ENCODE measurements around the gene PSEN2. TPM values are rescaled to one million over a fixed set of nuclear protein-coding genes. Genes with fewer than 3 reads are reported as not detected.

Gene PSEN2
- total RNA-seq = 1 to 10 TPM; 3.5 to 3.7 TPM
- polyA plus RNA-seq = 1 to 10 TPM; 4.0 to 4.9 TPM

GRCh38 chr1:226870401-226871279 lies at the start of gene PSEN2:
Gene PSEN2, plus strand, starts transcription at chr1:226870616. Its CDS starts 11,292 bp downstream, at chr1:226881908.
- Histone ChIP-seq H3K4me3 (ENCODE audit: low read length in 2 of 2) (peak within 1 kb of the TSS; percentile 20 to 54), H3K36me3 (ENCODE audit: insufficient read depth, low read length) (no peaks in the 10 kb centered on the region), H3K27ac (ENCODE audit: low read depth, low read length) (no peak within 1 kb of the TSS), H3K27me3 (ENCODE audit: insufficient read depth, low read length) (peaks cover 9% of the 10 kb centered on the region), H3K9me3 (ENCODE audit: control insufficient read depth in 1 of 2, low read length in 2 of 2) (no peaks in the 10 kb centered on the region), H3K4me1 (ENCODE audit: insufficient read depth, low read length) (peaks cover 17% of the 10 kb centered on the region)
- peak within 1 kb of the TSS; percentile 17 to 78 (median 57) for H3K27ac Mint-ChIP-seq
- H3K4me1 Mint-ChIP-seq = peaks cover 6 to 18% (median 10%) of the 10 kb centered on the region in 4 donors
- peaks cover 10 to 13% of the 10 kb centered on the region in 2 donors for H3K27me3 Mint-ChIP-seq
- H3K9me3 Mint-ChIP-seq = no peaks in the 10 kb centered on the region
- peak within 1 kb of the TSS; percentile 82 to 90 (median 88) for H3K4me3 Mint-ChIP-seq
- intact Hi-C loops (cut with micrococcal nuclease) = no loop called here
- no peaks in the 10 kb centered on the region for H3K36me3 Mint-ChIP-seq
- POLR2A ChIA-PET (ENCODE audit: partially characterized antibody) = interaction anchor here (0.7 to 2.1 kb wide), 5 partner anchors 11 to 210 kb away, joined by 3 to 7 read pairs (median 3); no protein-coding TSS in a partner anchor
- DNase-seq = peak; percentile 38 to 56 (median 42)
- CTCF ChIA-PET (ENCODE audit: partially characterized antibody) = no interaction called here

DNA sequence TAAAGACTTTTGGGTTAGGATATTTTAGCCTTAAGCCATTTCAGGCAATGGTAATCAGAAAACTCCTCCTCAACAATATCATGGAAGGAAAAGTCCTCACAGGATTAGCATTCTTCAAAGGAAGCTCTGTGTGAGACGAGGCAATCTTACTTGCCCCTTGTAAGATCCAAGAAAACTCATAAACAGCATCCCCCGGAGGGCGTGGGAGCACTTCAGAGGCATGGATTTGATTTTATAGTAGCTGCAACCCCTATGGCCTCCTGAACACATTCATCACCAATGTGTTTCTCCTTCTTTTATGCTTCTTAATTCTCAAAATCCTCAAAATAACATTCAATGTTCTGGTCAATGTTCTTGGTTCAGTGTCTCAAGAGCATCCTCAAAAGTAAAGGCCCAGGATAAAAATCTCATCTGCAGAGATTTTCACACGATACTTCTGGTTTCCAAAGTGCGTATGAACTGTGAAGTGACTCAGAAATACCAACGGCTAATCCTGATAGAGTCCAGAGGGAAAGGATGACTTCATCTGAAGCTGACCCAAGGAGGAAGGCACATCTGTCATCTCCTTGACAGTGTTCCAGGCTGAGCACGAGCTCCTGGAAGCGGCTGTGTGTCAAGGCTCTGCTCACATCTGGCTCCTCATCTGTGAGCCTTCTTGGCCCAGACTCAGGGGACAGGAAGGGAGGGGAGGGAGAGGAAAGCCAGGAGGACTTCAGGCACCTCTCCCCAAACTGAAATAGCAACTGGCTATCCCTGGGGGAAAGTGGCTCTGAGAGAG lies 49.3 kb upstream of the PSEN2 start:
- POLR2A ChIA-PET (ENCODE audit: partially characterized antibody) = interaction anchor here (1.4 kb wide), 1 partner anchor 180 kb away, joined by 3 read pairs; no protein-coding TSS in a partner anchor

GRCh38 chr1:226821719-226822085 lies 48.7 kb upstream of the PSEN2 start:
- no peaks in the 10 kb centered on the region for H3K9me3 ChIP-seq (ENCODE audit: control insufficient read depth in 1 of 2, low read length in 2 of 2)
- no peak overlapping the region for H3K4me3 Mint-ChIP-seq
- H3K36me3 Mint-ChIP-seq = no peaks in the 10 kb centered on the region
- no peaks in the 10 kb centered on the region for H3K27me3 Mint-ChIP-seq
- ChIA-PET POLR2A (ENCODE audit: partially characterized antibody) (no interaction called here), CTCF (ENCODE audit: partially characterized antibody) (interaction anchor here (1.0 to 1.1 kb wide), 3 partner anchors 14 to 187 kb away, joined by 3 read pairs; no protein-coding TSS in a partner anchor)
- H3K4me1 Mint-ChIP-seq = peaks cover under 1 to 19% (median 3%) of the 10 kb centered on the region in 4 donors
- H3K27ac Mint-ChIP-seq = peak overlapping the region in 1 of 7 donors; percentile 25
- no peaks in the 10 kb centered on the region for H3K4me1 ChIP-seq (ENCODE audit: insufficient read depth, low read length)
- DNase-seq = no peak
- H3K27ac ChIP-seq (ENCODE audit: low read depth, low read length) = no peak overlapping the region
- no peaks in the 10 kb centered on the region for H3K36me3 ChIP-seq (ENCODE audit: insufficient read depth, low read length)
- no peaks in the 10 kb centered on the region for H3K27me3 ChIP-seq (ENCODE audit: insufficient read depth, low read length)
- intact Hi-C loops (cut with micrococcal nuclease) = loop anchor here (10.0 kb wide), 1 partner anchor 397 kb away; no protein-coding TSS in a partner anchor
- no peak overlapping the region for H3K4me3 ChIP-seq (ENCODE audit: low read length in 2 of 2)
- H3K9me3 Mint-ChIP-seq = peaks cover 0 to 2% (median 0%) of the 10 kb centered on the region in 8 donors

More for the DNA sequence above, 49.3 kb upstream of the PSEN2 start:
- peaks cover 0 to 2% (median 0%) of the 10 kb centered on the region in 8 donors for H3K9me3 Mint-ChIP-seq
- H3K27me3 Mint-ChIP-seq = no peaks in the 10 kb centered on the region
- Histone ChIP-seq H3K27me3 (ENCODE audit: insufficient read depth, low read length) (no peaks in the 10 kb centered on the region), H3K27ac (ENCODE audit: low read depth, low read length) (no peak overlapping the region), H3K4me1 (ENCODE audit: insufficient read depth, low read length) (no peaks in the 10 kb centered on the region), H3K9me3 (ENCODE audit: control insufficient read depth in 1 of 2, low read length in 2 of 2) (no peaks in the 10 kb centered on the region), H3K36me3 (ENCODE audit: insufficient read depth, low read length) (no peaks in the 10 kb centered on the region), H3K4me3 (ENCODE audit: low read length in 2 of 2) (no peak overlapping the region)
- CTCF ChIA-PET (ENCODE audit: partially characterized antibody) = interaction anchor here (1.1 to 1.6 kb wide), 6 partner anchors 13 to 195 kb away, joined by 3 to 7 read pairs (median 4); no protein-coding TSS in a partner anchor
- intact Hi-C loops (cut with micrococcal nuclease) = loop anchor here (10.0 kb wide), 1 partner anchor 396 kb away; no protein-coding TSS in a partner anchor
- H3K27ac Mint-ChIP-seq = peak overlapping the region in 1 of 7 donors; percentile 24
- peaks cover 0 to 25% (median 4%) of the 10 kb centered on the region in 4 donors for H3K4me1 Mint-ChIP-seq
- no peak for DNase-seq
- H3K4me3 Mint-ChIP-seq = no peak overlapping the region
- H3K36me3 Mint-ChIP-seq = no peaks in the 10 kb centered on the region

- ChIA-PET CTCF (ENCODE audit: partially characterized antibody) (interaction anchor here (0.8 to 7.8 kb wide), 3 partner anchors 9 to 212 kb away, joined by 3 to 131 read pairs (median 3); no protein-coding TSS in a partner anchor), POLR2A (ENCODE audit: partially characterized antibody) (interaction anchor here (0.9 to 2.0 kb wide), 2 partner anchors 8 to 180 kb away, joined by 3 to 7 read pairs; no protein-coding TSS in a partner anchor)
- no peak overlapping the region for H3K27ac ChIP-seq (ENCODE audit: low read depth, low read length)
- Mint-ChIP-seq H3K4me1 (peaks cover 10 to 31% (median 15%) of the 10 kb centered on the region in 4 donors), H3K27ac (peak overlapping the region in 3 of 7 donors; percentile 39 to 77 (median 50)), H3K4me3 (no peak overlapping the region), H3K36me3 (no peaks in the 10 kb centered on the region), H3K27me3 (no peaks in the 10 kb centered on the region), H3K9me3 (peaks cover 0 to 2% (median 0%) of the 10 kb centered on the region in 8 donors)
- H3K9me3 ChIP-seq (ENCODE audit: control insufficient read depth in 1 of 2, low read length in 2 of 2) = no peaks in the 10 kb centered on the region
- H3K36me3 ChIP-seq (ENCODE audit: insufficient read depth, low read length) = no peaks in the 10 kb centered on the region
- no peak overlapping the region for H3K4me3 ChIP-seq (ENCODE audit: low read length in 2 of 2)
- DNase-seq = no peak
- H3K27me3 ChIP-seq (ENCODE audit: insufficient read depth, low read length) = no peaks in the 10 kb centered on the region
- intact Hi-C loops (cut with micrococcal nuclease) = loop anchor here (10.0 kb wide), 1 partner anchor 399 kb away; no protein-coding TSS in a partner anchor
- peaks cover 11% of the 10 kb centered on the region for H3K4me1 ChIP-seq (ENCODE audit: insufficient read depth, low read length)
Measured at GRCh38 chr1:226823643-226824042, 46.8 kb upstream of the PSEN2 start.

GRCh38 chr1:226825037-226825745 lies 45.2 kb upstream of the PSEN2 start:
- no peaks in the 10 kb centered on the region for H3K36me3 Mint-ChIP-seq
- Histone ChIP-seq H3K27ac (ENCODE audit: low read depth, low read length) (no peak overlapping the region), H3K27me3 (ENCODE audit: insufficient read depth, low read length) (no peaks in the 10 kb centered on the region), H3K36me3 (ENCODE audit: insufficient read depth, low read length) (no peaks in the 10 kb centered on the region), H3K9me3 (ENCODE audit: control insufficient read depth in 1 of 2, low read length in 2 of 2) (no peaks in the 10 kb centered on the region), H3K4me3 (ENCODE audit: low read length in 2 of 2) (no peak overlapping the region), H3K4me1 (ENCODE audit: insufficient read depth, low read length) (peaks cover 11% of the 10 kb centered on the region)
- peak overlapping the region in 1 of 8 donors; percentile 53 for H3K4me3 Mint-ChIP-seq
- peaks cover 0 to 2% (median 0%) of the 10 kb centered on the region in 8 donors for H3K9me3 Mint-ChIP-seq
- H3K27ac Mint-ChIP-seq = peak overlapping the region in 1 of 7 donors; percentile 74
- POLR2A ChIA-PET (ENCODE audit: partially characterized antibody) = interaction anchor here (0.9 to 2.0 kb wide), 6 partner anchors 10 to 190 kb away, joined by 3 to 7 read pairs (median 4); no protein-coding TSS in a partner anchor
- CTCF ChIA-PET (ENCODE audit: partially characterized antibody) = interaction anchor here (0.6 to 7.8 kb wide), 9 partner anchors 10 to 199 kb away, joined by 3 to 131 read pairs (median 4); no protein-coding TSS in a partner anchor
- no peaks in the 10 kb centered on the region for H3K27me3 Mint-ChIP-seq
- no peak for DNase-seq
- intact Hi-C loops (cut with micrococcal nuclease) = loop anchor here (5.0 to 10.0 kb wide), 3 partner anchors 138 to 400 kb away; partner anchors contain the start of gene STUM
- peaks cover 10 to 31% (median 15%) of the 10 kb centered on the region in 4 donors for H3K4me1 Mint-ChIP-seq

GRCh38 chr1:226825746-226826100 lies 44.7 kb upstream of the PSEN2 start:
- no peak for DNase-seq
- Histone ChIP-seq H3K4me3 (ENCODE audit: low read length in 2 of 2) (no peak overlapping the region), H3K36me3 (ENCODE audit: insufficient read depth, low read length) (no peaks in the 10 kb centered on the region), H3K4me1 (ENCODE audit: insufficient read depth, low read length) (peaks cover 11% of the 10 kb centered on the region), H3K27me3 (ENCODE audit: insufficient read depth, low read length) (no peaks in the 10 kb centered on the region), H3K27ac (ENCODE audit: low read depth, low read length) (no peak overlapping the region), H3K9me3 (ENCODE audit: control insufficient read depth in 1 of 2, low read length in 2 of 2) (no peaks in the 10 kb centered on the region)
- H3K27me3 Mint-ChIP-seq = no peaks in the 10 kb centered on the region
- intact Hi-C loops (cut with micrococcal nuclease) = loop anchor here (5.0 to 10.0 kb wide), 3 partner anchors 138 to 401 kb away; partner anchors contain the start of gene STUM
- H3K4me3 Mint-ChIP-seq = no peak overlapping the region
- peaks cover 10 to 31% (median 15%) of the 10 kb centered on the region in 4 donors for H3K4me1 Mint-ChIP-seq
- CTCF ChIA-PET (ENCODE audit: partially characterized antibody) = interaction anchor here (0.6 to 7.8 kb wide), 10 partner anchors 11 to 200 kb away, joined by 3 to 131 read pairs (median 4); no protein-coding TSS in a partner anchor
- POLR2A ChIA-PET (ENCODE audit: partially characterized antibody) = interaction anchor here (0.7 to 1.8 kb wide), 5 partner anchors 92 to 191 kb away, joined by 3 to 6 read pairs (median 4); no protein-coding TSS in a partner anchor
- H3K9me3 Mint-ChIP-seq = peaks cover 0 to 2% (median 0%) of the 10 kb centered on the region in 8 donors
- no peaks in the 10 kb centered on the region for H3K36me3 Mint-ChIP-seq
- peak overlapping the region in 3 of 7 donors; percentile 25 to 56 (median 44) for H3K27ac Mint-ChIP-seq
